DMS153 (cell line): ENCODE measurements around the gene PLD5.

Experiments
- DNase-seq: peaks from one replicate; lab custom pipeline; 2025; lab: John Stamatoyannopoulos, UW

Gene PLD5

DNA sequence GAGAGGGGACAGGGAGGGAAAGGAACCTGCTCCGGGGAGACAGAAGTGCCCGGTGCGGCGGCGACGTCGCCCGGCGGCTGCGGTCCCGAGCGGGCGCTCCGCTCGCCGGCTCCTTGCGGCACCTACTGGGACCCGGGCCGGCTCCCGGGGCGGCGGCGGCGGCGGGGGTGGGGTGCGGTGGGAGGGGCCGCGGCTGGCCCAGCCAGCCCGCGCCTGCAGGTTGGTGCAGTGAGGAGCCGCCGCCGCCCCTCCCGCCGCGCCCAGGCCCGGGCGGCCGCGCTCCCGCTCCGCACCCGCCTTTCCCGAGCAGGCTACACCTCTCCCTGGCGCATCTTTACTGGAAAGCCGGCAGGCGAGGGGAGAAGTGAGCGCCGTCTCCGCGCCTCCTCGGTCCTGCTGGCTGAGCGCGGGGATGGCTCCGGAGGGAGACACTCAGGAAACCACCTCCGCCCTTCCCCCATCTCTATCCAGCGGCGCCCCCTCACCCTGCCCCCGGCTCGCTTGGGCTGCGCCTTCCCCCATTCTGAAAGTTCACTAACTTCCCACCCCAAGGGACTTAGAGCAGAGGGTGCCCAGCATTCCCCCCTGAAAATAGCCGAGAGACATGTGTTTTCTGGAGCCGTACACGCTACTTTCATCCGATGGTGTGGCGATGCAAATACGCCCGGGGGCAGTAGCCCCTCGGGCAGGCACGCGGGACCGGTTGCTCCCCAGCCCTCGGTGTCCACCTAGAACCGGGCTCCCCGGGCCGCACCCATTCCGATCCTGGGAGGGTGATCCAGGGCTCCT lies at the start of gene PLD5:
Gene PLD5 (minus strand): TSS at position 127 of the 789 bp plus-strand sequence.
- peak; percentile 63 for DNase-seq

DNA sequence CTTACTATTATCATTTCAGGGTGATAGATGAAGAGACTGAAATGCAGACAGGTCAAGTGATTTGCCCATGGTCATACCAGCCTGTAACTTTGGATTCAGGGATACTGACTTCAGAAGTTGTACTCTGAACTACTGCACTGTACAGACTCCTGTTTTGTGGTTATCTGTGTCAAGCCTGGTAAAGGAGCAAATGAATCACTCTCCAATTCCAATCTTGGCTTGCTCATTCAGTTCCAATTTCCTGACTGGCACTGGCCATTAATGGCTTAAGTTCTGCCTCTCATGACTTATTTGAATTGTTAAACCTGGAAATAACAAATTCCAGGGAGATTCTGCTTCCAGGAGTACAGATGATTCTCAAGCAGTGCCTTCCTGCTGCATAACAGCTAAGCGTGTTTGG lies 45.4 kb upstream of the PLD5 start:
- no peak for DNase-seq

DNA sequence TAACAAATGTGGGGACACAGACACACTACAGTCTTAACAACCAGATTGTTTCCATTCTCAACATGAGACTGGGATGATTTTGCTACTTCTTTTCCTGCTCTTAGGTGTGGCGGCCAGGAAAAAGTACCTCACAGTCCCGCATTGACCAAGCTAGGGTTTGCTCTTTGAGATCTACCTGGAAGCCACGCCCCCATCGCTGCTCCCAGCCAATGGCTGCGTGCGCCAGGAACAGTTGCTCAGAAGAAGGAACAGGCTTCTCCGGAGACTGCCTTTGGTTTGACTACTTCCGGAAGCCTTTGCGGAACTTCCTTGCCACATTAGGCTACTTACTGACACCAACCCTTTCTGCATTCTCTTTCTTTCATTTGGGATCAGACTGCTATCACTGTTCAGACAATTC lies 44.2 kb upstream of the PLD5 start:
- no peak for DNase-seq

DNA sequence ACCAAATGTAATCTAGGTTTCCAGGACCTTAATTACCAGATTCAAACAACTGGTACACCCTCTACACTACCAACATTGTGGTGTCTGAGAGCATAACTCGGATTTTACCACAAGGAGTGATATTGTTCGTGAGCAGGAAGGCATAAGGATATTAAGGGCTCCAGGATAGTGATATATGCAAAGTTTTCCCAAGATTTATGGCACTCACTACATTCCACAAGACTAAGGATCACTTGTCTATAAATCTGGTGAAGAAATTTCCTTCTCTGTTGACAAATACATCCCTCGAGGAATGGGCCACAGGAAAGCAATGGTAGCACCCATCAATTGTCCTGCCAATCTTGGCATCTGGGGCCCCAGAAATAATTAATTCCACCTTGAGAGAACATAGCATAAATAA lies 43.1 kb upstream of the PLD5 start:
- no peak for DNase-seq

DNA sequence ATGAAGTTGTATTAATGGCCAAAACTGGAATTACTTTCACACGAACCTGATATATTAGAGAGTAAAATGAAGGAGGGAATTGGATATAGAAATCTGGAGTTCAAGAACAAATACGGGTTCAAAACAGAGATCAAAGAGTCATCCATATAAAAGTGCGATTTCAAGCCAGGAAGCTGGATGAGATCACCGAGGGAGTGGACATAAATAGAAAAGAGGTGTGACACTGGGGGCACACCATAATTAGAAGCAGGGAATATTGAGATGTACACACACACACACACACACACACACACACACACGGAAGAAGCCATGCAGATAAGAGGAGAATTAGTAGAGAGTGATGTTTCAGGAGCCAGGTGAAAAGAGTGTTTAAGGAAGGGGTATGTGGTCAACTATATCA lies 32.3 kb upstream of the PLD5 start:
- no peak for DNase-seq

DNA sequence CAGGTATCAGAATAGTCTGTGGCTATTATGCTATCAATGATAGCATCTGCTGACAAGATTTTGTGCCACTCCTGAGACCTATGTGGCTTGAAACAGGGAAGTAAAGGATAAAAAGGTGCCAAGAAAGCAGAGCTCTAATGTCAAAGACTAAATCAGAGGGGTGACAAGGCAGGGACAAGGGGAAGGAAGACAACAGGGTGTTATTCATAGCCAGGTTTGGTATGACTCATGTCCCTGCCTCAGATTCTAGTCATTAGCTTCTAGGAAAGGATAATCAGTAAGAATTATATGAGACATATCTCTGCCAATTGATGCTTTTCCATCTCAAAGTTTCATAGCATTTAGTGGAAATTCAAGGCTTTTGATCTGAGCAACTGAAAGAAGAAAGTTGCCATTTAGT lies 31.8 kb upstream of the PLD5 start:
- no peak for DNase-seq

DNA sequence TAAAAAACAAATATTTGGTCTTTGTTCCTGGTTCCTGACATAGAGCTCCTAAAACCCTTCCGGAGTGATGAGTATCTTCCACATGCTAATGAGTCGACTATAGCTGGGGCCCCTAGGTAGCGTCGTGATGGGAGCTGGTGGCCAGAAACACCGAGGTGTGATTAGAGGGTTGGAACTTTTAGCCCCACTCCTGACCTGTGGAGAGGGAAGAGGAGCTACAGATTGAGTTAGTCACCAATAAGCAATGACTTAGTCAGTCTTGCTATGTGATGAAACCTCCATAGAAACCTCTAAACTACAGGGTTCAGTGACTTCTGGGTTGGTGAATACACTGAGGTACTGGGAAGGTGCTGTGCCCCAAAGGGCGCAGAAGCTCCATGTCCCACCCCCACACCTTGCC lies 30.1 kb upstream of the PLD5 start:
- DNase-seq = peak; percentile 81

DNA sequence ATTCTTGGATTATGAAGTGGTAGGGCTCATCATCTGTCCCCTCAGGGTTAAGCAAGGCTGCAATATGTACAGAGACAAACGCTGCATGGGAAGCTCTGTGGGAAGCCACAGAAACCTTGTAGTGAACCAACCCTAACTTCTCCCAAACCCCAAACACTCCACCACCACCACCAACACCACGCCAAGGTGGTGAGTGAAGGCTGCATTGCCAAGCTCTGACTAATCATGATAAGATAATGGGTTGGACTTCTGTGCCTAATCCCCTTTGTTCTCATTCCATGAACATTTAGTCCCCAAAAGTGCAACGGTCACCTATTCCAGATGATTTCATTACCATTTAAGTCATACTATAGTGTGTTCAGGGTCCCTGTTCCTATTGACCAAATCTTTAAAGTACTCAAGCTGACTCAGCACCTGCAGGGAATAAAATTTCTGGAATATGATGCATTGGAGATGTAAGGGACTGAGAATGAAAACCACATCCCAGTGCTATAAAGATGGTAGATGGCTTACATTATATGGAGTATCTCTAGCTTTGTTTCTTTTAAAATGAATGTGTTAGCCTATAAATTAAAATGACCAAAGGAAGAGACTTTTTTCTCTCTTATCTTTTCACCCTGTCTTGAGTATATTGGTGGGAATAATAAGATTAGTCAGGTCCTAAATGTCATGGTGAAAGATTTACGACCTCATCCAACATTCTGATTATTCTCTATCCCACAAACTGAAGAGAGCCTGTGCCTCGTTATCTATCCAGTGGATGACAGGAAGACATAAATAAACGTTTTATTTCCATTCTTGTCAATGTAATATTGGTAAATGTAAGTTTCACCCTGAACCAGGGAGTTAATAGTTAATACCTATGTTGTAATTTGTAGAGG lies 22.6 kb upstream of the PLD5 start:
- no peak for DNase-seq

DNA sequence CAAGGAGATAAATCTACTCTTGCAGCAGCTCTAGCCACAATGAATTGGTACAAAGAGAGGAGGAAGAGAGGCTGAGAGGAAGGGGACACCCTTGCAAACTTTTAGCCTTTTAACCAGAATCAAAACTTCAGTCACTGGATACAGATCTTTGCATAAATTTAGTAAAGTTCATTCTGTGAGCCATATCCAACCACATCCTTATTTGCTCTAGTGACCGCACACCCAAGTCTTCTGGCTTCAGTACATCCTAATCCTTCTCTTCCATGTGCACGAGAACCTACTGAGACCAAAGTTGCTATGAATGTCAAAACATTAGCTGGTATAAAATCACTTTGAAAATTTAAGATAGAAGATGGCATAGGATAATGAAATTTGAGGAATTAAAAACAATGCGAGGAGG lies 21.9 kb upstream of the PLD5 start:
- no peak for DNase-seq

DNA sequence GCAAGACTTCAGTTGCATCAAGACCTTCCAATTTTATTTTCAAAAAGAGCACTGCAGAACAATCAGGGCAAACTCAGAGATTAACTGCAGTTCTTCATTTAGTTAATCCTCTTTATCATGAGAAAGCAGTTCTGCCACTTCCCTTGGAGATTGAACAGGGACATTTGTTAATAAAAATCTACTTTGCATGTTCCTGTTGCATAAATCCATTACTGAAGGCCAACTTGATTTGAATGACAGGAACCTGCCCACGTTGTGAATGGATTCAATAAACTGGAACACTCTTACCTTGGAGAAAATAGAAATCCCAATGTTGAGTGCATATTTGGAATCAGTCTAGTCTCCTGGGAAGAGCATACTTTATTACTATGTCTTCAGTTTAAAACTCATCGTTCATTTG lies 19.6 kb upstream of the PLD5 start:
- DNase-seq = no peak

DNA sequence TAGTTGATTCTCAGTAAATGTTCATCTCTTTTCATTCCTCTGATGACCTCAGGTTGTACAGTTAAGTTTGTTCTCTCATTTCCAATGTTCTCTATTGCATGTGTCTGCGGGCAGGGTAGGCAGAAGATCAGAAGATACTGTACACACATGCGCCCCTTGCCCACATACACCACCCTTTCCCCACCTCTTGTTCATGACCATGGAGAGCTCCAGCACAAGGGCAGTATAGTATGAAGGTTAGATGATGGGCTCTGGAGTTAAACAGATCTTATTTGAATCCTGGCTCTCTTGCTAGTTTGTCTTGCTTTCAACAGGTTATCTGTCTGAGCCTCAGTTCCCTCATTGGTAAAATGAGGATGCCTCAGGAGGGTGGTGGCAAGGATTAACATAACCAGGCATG lies 17.8 kb upstream of the PLD5 start:
- no peak for DNase-seq

DNA sequence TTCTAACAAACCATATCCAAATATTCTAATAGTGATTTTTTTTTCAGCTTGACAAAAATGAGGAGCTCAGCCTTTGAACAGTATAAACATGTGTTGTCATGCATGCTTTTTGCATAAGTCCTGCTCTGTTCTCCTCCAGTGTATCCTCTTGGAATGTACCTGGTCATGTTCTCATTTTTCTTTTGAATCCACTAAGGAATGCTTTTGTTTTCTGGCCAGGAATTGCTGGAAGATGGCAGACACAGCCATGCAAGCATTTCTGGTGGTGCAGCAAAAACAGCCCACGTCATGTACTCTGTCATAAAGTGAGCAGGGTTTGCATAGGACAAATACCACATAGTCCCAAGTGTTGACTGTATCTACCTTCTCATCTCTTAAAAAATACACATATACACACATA lies 11.5 kb upstream of the PLD5 start:
- no peak for DNase-seq

DNA sequence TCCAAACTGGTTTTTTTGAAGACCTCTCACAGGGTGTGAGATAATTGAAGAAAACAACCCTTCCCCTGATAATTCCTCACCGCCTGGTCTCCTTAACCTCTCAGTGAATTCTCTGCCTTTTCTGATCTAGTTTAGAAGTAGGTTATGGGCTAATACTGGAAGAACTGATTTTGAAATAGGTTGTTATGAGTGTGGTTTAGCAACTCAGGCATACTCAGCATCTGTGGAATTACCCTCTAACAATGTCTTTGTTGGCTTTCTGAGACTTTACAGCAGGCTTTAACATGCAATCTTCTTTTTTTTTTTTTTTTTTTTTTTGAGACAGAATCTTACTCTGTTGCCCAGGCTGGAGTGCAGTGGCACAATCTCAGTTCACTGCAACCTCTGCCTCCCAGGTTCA lies 10.3 kb upstream of the PLD5 start:
- no peak for DNase-seq

DNA sequence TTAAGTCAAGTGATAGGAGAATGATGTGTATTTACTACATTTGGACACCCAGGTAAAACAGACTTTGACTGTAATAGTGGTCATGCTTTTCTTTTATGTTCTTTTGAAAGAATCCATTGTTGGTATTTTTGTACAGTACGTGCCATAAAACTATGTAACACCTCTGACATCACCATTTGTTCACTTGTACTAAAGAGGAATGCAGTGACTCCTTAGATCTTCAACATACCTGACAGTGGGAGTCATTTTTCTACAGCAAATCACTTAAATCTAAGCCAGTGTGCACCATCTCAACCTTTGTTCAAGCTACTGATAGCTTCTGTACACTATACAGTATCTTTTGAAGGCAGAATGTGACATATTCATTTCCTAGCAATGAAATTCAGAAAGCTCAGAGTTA lies 6.3 kb upstream of the PLD5 start:
- no peak for DNase-seq

DNA sequence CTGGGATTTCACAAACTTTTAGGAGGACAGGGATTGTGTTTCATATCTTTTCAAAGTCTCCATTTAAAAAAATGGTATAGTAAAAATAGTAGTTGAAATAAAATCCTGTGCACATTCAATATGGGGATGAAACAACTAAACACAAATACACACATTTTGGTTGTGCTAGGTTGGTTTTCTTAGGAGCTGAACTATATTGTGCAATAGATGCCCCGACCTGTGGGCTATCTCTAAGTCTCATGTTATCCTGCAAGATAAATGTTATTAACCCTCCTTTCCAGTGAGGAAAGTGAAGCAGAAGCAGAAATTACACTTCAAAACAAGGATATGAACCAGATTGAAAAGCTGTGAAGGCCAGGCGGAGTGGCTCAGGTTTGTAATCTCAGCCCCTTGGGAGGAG lies 1.3 kb upstream of the PLD5 start:
- DNase-seq = no peak

DNA sequence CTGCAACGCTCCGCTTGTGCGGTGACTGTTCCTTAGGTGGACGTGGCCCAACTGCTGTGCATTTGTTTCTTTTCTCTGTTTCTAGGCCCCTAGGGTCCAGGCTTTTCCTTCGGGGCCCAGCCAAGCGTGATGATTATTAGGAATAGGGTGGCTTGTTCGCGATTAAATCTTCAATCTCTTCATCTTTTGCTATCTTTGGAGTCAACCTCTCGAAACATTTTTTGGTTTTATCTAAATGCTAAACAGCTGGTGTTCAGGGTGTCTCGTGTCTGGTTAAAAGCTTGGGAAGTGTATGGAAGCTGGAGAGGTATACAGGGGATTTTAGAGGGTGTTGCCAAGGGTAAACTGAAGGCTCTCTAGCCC lies 844 bp upstream of the PLD5 start:
- no peak for DNase-seq

DNA sequence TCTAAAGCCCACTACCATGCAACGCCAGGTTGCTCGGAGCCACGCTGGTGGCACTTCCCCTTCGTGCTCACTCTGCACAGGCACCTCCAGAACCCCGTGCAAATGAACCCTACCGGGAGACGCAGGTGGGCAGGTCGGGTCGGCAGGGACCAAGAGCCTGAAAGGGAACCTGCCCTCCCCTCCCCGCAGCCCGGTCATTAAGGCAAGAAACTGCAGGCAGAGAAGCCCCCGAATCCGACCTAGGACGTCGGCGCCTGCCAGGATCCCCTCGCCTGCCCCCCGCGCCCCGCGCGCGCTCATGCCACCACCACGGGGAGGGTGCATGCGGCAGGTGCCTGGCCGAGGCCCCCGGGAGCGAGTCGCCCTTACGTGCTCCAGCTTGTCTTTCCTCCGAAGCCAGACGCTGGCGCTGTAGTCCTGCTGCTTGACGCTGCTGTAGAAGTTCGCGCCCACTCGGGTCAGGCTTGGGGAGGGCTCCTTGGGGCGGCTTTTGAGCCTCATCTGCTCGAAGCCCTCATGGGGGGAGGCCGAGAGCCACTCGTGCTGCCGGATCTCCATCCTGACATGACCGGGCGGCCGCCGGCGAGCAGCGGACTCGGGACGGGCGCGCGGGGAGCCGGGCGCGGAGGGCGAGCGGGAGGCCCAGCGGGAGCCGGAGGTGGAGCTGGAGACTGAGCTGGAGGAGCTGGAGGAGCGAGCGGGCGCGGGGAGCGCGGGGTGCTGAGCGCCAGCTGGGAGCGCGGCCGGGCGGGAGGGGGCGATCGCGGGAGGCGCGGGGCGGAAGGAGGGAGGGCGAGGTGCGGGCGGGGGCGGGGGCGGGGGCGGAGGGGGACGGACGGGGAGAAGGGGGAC lies 552 bp downstream of the PLD5 start:
- peak; percentile 77 for DNase-seq

DNA sequence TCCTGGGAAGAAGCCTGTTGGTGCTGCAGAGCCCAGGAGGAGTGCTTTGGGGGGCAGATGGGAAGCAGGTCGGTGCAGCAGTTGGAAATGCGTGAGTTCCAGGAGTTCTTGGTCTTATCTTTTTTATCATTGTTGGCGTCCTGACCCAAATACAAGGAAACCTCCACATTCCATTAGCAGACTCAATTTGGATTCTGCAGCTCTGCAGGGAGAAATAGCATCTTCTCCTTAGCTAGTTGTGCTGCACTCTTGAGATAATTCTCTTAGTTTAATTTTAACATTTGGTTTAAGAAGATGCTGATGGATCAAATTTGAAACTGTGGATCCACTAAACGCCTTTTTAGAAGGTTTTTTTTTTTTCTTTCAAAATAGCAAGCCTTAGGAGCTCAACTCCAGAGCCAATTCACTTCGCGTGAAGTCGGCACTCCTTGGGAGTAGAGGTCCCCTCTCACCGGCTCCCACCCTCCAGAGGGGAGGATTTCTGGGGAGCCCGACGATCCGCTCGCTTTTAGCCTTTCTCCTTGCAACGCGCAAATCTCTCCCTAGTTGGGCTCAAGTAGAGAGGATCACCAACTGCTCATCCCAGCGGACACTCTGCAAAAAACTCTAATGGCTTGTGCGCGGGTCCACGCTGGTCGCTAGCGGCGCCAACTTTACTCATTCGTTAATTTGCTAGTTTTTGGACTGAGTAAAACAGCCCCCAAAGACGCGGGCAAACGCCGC lies 1.3 kb downstream of the PLD5 start:
- no peak for DNase-seq

DNA sequence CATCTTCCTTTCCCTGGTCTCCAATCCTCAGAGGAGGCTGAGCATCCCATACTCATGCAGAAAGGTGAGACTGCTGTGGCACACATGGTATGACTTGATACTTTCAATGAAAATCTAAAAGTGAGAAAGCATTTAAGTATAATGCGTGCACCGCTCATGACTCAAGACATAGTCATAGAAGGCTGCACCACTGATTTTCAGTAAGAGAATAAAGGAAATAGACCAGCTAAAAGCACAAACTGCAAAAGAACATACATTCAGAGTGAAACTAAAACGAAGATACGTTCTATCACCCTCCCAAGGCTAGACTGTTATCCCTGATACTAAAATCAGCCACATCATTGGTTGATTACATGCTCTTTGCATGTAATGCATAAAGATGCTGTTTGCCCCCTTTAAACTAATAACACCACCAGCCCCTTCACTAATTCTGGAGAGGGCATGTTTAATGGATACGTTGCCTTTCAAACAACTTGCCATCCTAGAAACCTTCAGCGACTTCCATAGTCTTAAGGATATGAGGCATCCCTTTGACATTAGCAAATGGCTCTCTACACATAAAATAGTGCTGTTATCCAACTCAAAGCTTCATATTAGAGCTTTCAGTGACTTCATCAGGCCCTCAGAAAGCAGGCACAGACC lies 2.1 kb downstream of the PLD5 start:
- DNase-seq = no peak

DNA sequence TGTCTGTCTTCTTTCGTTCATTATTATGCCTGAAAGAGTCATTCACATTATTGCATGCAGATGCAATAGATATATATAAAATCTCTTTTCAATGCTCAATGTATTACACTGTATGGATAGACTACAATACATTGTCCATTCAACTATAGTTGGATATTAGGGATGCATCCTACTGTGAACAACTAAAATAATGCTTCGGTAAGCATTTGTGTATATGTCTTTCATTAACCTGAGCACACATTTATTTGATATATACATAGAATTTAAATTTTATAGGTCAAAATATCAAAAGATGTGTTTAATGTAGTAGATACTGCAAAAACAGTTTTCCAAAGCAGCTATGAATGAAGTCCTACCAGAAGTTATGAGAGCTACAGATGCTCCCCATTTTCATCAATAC lies 8.9 kb downstream of the PLD5 start:
- no peak for DNase-seq

DNA sequence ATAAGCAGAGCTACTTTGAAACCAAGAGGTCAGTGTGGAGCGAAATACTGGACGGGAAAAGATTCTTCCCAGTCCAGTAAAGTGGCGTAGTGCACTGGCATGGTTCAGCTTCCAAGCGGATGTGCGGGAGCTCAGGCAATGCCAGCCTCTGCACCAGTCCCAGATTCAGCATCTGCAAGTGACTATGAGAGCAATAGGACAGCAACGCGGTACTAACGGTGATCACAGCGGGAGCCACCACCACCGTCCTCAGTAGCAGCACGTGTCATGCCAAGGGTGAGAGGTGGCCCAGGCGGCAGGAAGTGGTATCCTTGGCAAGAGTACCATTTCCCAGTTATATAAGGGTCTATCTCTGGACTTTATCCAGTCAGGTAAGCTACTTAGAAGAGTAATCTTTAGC lies 17.8 kb downstream of the PLD5 start:
- no peak for DNase-seq
